HG03139 (cell line): Measurements from ENCODE around the gene MAP7.
"Not testable (repeated sequence)": the region's sequence is repeated elsewhere in the genome, so short reads cannot be mapped to it uniquely, and the experiment has no call there.

ENCODE experiments used
- ATAC-seq: cut with Tn5 transposase; IDR thresholded peaks from one replicate; pipeline ENCODE4 v1.9.1; 2021; ENCODE audit not compliant: unreplicated experiment

Gene MAP7

GRCh38 chr6:136508725-136509392 is 41.4 kb downstream of the MAP7 start:
- ATAC-seq = no peak

- no peak for ATAC-seq
These were observed 44.0 kb downstream of the MAP7 start for GRCh38 chr6:136506124-136506799.

- ATAC-seq = no peak
These were observed 46.8 kb downstream of the MAP7 start for GRCh38 chr6:136503303-136504029.

DNA sequence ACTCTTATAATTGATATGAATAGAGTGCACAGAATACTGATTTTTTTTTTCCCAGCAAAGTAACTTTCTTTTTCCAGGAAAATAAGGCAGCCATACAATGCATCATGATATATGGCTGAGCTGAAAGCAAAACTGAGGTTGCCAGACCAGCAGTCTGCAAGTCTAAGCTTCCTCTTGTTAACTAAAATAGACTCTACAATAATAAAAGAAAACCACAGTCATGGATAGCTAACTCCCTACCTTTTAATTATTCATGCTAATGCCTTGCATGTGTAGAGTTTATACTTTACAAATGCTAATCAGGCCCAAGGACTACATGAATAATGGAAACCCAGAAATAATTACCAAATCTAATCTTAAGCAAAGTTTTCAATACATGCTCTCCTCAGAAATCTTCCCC is 47.4 kb downstream of the MAP7 start:
- no peak for ATAC-seq

GRCh38 chr6:136501514-136501913 is 48.7 kb downstream of the MAP7 start:
- ATAC-seq = no peak

GRCh38 chr6:136501096-136501495 is 49.1 kb downstream of the MAP7 start:
- ATAC-seq = no peak

GRCh38 chr6:136500414-136500813 is 49.8 kb downstream of the MAP7 start:
- ATAC-seq = no peak

- no peak for ATAC-seq
These were observed 50.9 kb downstream of the MAP7 start for GRCh38 chr6:136499370-136499769.

DNA sequence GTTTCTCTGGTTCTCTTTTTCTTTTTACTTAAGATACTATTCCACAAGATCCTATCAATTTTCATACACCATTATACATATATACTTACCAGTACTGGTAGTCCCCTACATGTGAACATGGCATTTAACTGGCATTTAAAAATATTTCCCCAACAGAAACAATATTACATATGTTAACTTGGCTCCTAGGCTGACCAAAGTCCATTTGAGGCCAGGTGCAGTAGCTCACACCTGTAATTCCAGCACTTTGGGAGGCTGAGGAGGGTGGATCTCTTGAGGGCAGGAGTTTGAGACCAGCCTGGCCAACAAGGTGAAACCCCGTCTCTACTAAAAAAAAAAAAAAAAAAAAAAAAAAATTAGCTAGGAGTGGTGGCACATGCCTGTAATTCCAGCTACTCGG is 53.8 kb downstream of the MAP7 start:
- not testable (repeated sequence) for ATAC-seq

- no peak for ATAC-seq
These were observed 55.5 kb downstream of the MAP7 start for GRCh38 chr6:136494710-136495109.

DNA sequence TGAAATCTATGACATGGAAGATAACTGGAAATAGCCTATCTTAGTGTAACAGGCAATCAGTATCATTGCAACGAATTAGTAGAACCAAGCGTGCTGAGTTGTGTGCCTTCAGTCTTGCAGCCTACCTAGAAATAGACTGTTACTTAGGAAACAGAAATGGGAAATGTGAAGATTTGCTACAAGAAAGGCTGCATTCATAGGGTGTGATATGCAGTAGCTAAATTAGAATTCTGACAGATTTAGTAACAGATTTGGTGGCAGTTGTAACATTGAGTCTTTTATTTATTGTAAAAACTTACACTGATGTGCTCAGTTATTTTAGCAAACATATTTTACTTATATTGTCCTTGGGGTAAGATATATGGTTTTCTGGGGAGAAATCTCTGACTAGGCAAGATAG is 56.2 kb downstream of the MAP7 start:
- ATAC-seq = no peak

DNA sequence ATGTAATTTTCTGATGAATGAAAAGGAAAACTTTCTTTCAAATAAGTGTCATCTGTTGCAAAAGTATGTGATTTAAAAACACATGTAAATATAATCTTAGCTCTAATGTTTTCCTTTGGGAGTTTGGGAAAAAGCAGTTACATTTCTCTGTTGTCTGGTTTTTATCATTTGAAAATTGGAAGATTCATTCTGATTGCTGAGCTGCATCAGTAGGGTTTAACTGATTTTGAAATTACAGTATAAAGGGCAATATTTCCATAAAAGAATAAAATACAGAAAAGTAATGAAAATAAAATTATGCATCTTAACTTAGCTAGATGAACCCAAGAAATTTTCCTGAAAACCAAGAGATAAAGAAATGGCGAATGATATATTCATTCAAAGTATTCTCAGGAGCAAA is 57.8 kb downstream of the MAP7 start:
- ATAC-seq = no peak

DNA sequence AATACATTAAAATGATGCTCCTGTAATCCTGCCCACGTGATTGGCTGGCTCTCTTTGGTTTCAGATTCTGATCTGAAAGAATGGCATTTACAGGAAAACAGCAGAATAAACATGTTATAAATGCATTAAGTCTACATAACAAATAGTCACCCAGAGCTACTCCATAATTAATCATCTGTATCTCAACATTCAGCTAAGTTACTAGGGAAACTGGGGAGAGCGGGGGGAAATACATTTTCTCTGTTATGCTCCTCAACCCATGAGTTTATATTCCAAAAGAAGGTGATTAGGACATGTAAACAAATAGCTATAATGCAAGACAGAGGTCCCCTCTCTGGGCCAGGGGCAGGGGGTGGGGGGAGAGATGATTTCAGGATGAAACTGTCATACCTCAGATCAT is 58.5 kb downstream of the MAP7 start:
- no peak for ATAC-seq

- ATAC-seq = no peak
These were observed 59.0 kb downstream of the MAP7 start for GRCh38 chr6:136491251-136491650.

DNA sequence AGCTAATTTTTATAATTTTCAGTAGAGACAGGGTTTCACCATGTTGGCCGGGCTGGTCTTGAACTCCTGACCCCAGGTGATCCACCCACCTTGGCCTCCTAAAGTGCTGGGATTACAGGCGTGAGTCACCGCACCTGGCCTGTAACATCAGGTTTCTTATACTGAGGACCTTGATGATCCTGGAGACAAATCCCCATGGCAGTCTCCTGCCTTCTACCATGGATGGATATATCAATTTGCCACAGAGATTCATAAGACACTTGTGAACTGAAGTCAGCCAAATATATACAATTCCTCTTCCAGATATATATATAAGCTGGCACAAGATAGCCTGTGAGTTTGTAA is 60.6 kb downstream of the MAP7 start:
- not testable (repeated sequence) for ATAC-seq

DNA sequence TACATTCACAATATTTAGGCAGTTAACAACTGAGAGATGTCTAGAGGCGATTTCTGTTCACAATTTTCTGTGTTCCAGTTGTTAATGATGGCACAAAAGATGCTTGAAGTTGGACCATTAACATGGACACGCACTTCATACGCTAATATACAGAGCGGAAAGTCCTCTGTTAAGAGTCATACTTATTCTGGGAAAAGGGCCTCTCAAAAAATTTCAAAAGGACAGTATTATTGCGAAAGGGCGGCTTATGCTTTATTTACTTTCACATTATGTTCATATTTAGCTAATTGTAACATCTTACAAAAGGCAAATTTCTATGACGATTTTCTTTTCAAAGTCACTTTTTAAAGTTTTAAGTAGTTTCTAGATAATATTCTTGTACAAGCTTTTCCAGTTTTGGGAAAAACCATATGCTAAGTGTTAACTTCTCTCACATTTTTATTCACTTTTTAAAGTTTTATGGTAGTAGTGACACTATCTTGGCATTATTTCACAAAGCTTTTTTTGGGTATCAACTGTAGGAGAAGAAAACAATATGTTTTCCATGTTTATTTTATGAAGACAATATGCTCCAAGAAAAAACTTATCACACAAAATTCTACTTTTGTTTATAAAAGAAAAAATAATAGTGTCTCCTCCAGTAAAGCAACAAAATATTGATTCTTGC is 62.3 kb downstream of the MAP7 start:
- ATAC-seq = no peak

DNA sequence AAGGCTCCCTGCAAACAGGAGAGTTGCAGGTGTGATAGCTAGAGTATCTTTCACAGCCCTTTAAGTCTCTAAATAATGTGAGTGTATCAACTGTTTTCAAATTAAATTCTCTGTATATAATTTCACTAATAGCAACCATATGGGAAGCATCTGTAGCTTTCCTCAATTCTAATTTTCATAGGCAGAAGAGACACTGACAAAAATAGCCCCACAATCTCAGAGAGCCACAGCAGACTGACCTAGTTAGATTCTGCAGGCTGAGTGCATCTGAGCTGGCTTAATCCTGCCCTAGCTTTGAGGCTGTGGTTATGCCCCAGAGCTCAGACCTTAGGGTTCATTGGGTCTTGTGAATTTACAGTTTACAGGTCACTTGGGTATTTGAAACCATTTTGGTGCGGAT is 63.9 kb downstream of the MAP7 start:
- ATAC-seq = no peak

- ATAC-seq = no peak
These were observed 66.3 kb downstream of the MAP7 start for GRCh38 chr6:136483906-136484305.

GRCh38 chr6:136483005-136483404 is 67.2 kb downstream of the MAP7 start:
- ATAC-seq = not testable (repeated sequence)

DNA sequence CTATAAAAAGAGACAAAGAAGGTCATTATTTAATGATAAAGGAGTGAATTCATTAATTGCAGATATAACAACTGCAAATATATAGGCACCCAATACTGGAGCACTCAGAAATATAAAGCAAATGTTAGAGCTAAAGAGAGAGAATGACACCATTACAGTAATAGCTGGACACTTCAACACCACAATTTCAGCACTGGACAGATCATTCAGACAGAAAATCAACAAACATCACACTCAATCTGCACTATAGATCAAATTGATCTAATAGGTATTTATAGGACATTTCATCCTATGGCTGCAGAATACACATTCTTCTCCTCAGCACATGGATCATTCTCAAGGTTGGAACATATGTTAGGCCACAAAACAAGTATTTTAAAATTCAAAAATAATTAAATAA is 72.7 kb downstream of the MAP7 start:
- no peak for ATAC-seq

GRCh38 chr6:136475686-136476085 is 74.5 kb downstream of the MAP7 start:
- ATAC-seq = no peak

GRCh38 chr6:136474241-136474640 is 76.0 kb downstream of the MAP7 start:
- ATAC-seq = no peak
